T-cell (primary cell): Measurements from ENCODE around the gene RIN3. TPM values are rescaled to one million over a fixed set of nuclear protein-coding genes. Genes with fewer than 3 reads are reported as not detected.
"Not testable (repeated sequence)": the region's sequence is repeated elsewhere in the genome, so short reads cannot be mapped to it uniquely, and the experiment has no call there.

Source experiments
- ATAC-seq, 4 experiments: fragments of 200-7000 bp in 3 of 4; fragments of 150-1000 bp in 1 of 4; cut with Tn5 transposase; replicated peaks in 1 of 4; 1 replicate in 3 of 4; 2 replicates in 1 of 4; pipeline ENCODE4 v1.10.0; 2021; ENCODE audit warnings: moderate library complexity in 3 of 4, mild to moderate bottlenecking in 2 of 4, moderate number of reproducible peaks in 1 of 4
- CTCF ChIA-PET, 2 donors: fragments of 300-600 bp; sonication (Branson Sonifier 250); formaldehyde crosslinking; loops; one replicate each; lab custom pipeline; 2022; ENCODE audit warnings: antibody characterized with exemption in 2 of 2; lab: Charles Lee
- POLR2A ChIA-PET, 2 donors: fragments of 300-600 bp; sonication (Branson Sonifier 250); formaldehyde crosslinking; loops; one replicate each; lab custom pipeline; 2022; ENCODE audit warnings: antibody characterized with exemption in 2 of 2; lab: Charles Lee
- DNase-seq, 35 experiments: peaks; one replicate each; pipeline versions ENCODE4 v3.0.0 to v3.0.0-alpha.2; 2013 to 2023
- H3K27ac ChIP-seq: one replicate; pipeline ENCODE4 v1.5.1; 2013; ENCODE audit warnings: low read length
- H3K27me3 ChIP-seq, 2 experiments: replicated peaks in 1 of 2; 1 replicate in 1 of 2; 2 replicates in 1 of 2; pipeline versions ENCODE4 v1.6.1 to v1.7.0; 2013; ENCODE audit warnings: low read length in 1 of 2, mixed read lengths in 1 of 2; ENCODE audit not compliant: control insufficient read depth in 2 of 2, insufficient read depth in 2 of 2; ENCODE audit errors: extremely low read depth in 1 of 2
- H3K36me3 ChIP-seq, 2 donors: 1 replicate in 1 of 2; 2 replicates in 1 of 2; pipeline versions ENCODE4 v1.6.1 to v1.7.0; 2013; ENCODE audit warnings: low read length in 1 of 2; ENCODE audit not compliant: control insufficient read depth in 2 of 2, insufficient read depth in 1 of 2; ENCODE audit errors: extremely low read depth in 1 of 2
- H3K4me1 ChIP-seq, 2 experiments: 1 replicate in 1 of 2; 2 replicates in 1 of 2; pipeline versions ENCODE4 v1.6.1 to v1.7.0; 2013; ENCODE audit warnings: low read length in 2 of 2, mixed read lengths in 1 of 2; ENCODE audit not compliant: insufficient read depth in 2 of 2, control insufficient read depth in 1 of 2; ENCODE audit errors: extremely low read depth in 1 of 2
- H3K4me3 ChIP-seq, 2 donors: 1 replicate in 1 of 2; 2 replicates in 1 of 2; pipeline versions ENCODE4 v1.5.1 to v1.7.0; 2013; ENCODE audit warnings: mild to moderate bottlenecking in 2 of 2, low read length in 1 of 2, moderate library complexity in 1 of 2; ENCODE audit not compliant: control insufficient read depth in 1 of 2; ENCODE audit errors: extremely low read depth in 1 of 2
- H3K9me3 ChIP-seq: 2 replicates; pipeline ENCODE4 v1.7.0; 2013
- H3K27ac Mint-ChIP-seq, 2 donors: one replicate each; pipeline ENCODE4 v1.8.0; 2020 to 2021; ENCODE audit warnings: mild to moderate bottlenecking in 2 of 2, mixed read lengths in 2 of 2
- H3K27me3 Mint-ChIP-seq, 2 donors: one replicate each; pipeline ENCODE4 v1.8.0; 2021 to 2022; ENCODE audit warnings: mixed read lengths in 2 of 2
- H3K36me3 Mint-ChIP-seq: one replicate; pipeline ENCODE4 v1.8.0; 2021; ENCODE audit warnings: mixed read lengths
- H3K4me1 Mint-ChIP-seq, 3 donors: one replicate each; pipeline ENCODE4 v1.8.0; 2020 to 2022; ENCODE audit warnings: mixed read lengths in 3 of 3, mild to moderate bottlenecking in 1 of 3
- H3K4me3 Mint-ChIP-seq, 3 donors: one replicate each; pipeline ENCODE4 v1.8.0; 2020 to 2022; ENCODE audit warnings: mild to moderate bottlenecking in 3 of 3, mixed read lengths in 3 of 3, moderate library complexity in 3 of 3
- H3K9me3 Mint-ChIP-seq, 3 donors: one replicate each; pipeline ENCODE4 v1.8.0; 2020 to 2022; ENCODE audit warnings: mixed read lengths in 3 of 3
- whole genome bisulfite sequencing: methylation state at CpG from one replicate; pipeline ENCODE4 v1.1.5; 2013; ENCODE audit warnings: missing lambda C conversion rate; ENCODE audit not compliant: insufficient coverage; 5-methylcytosine and 5-hydroxymethylcytosine counted together
- total RNA-seq, 35 experiments: library from RNA in 6 of 35; stranded (reverse) in 6 of 35; fragments of 120-200 nt in 1 of 35; gene quantifications; one replicate each; pipeline versions ENCODE4 v1.2.1 to v1.2.4 and lab custom pipeline; 2013 to 2026

Gene RIN3
- total RNA-seq, 5 donors from 2014 or later (not counting 1 experiment from before 2014, with no cell fraction given): 89.9 to 107 (median 97.0) TPM

GRCh38 chr14:92712654-92713051 is 199.1 kb downstream of the RIN3 start:
- Mint-ChIP-seq H3K4me3 (no peak overlapping the region), H3K9me3 (no peaks in the 10 kb centered on the region), H3K27ac (no peak overlapping the region), H3K4me1 (peaks cover 0 to 3% (median 3%) of the 10 kb centered on the region in 3 donors), H3K27me3 (no peaks in the 10 kb centered on the region), H3K36me3 (peaks cover 13% of the 10 kb centered on the region)
- Histone ChIP-seq H3K4me1 (no peaks in the 10 kb centered on the region), H3K36me3 (peaks cover 0 to 2% of the 10 kb centered on the region in 2 donors), H3K9me3 (no peaks in the 10 kb centered on the region), H3K4me3 (no peak overlapping the region), H3K27ac (no peak overlapping the region), H3K27me3 (peaks cover 0 to 3% of the 10 kb centered on the region in 2 experiments)
- ChIA-PET POLR2A (no interaction called here), CTCF (no interaction called here)
- DNase-seq (no peak), ATAC-seq (no peak)
- WGBS: 98% methylated on average over 8 of the region's 8 CpGs

GRCh38 chr14:92714739-92715307 is 201.2 kb downstream of the RIN3 start:
- POLR2A ChIA-PET, H3K9me3 Mint-ChIP-seq, H3K27me3 ChIP-seq, H3K4me3 ChIP-seq, H3K4me1 ChIP-seq, H3K27ac ChIP-seq, H3K27me3 Mint-ChIP-seq, H3K9me3 ChIP-seq, H3K36me3 ChIP-seq, H3K4me3 Mint-ChIP-seq, H3K4me1 Mint-ChIP-seq, H3K27ac Mint-ChIP-seq: not testable (repeated sequence)
- peaks cover 10% of the 10 kb centered on the region for H3K36me3 Mint-ChIP-seq
- peak; percentile 47 to 84 (median 72) for DNase-seq
- no CpG with 5 or more reads among the region's 7 CpGs for WGBS
- peak; percentile 61 to 85 (median 78) for ATAC-seq
- CTCF ChIA-PET: interaction anchor here (0.6 to 1.5 kb wide), 7 partner anchors 11 to 1393 kb away, joined by 3 to 9 read pairs (median 4); no protein-coding TSS in a partner anchor

- CTCF ChIA-PET: no interaction called here
- ATAC-seq: no peak
- Mint-ChIP-seq H3K4me1 (peaks cover 0 to 7% (median 5%) of the 10 kb centered on the region in 3 donors), H3K4me3 (no peak overlapping the region), H3K27ac (no peak overlapping the region), H3K27me3 (no peaks in the 10 kb centered on the region), H3K9me3 (no peaks in the 10 kb centered on the region), H3K36me3 (peaks cover 6% of the 10 kb centered on the region)
- 94% methylated on average over 7 of the region's 10 CpGs for WGBS
- H3K4me1 ChIP-seq: no peaks in the 10 kb centered on the region
- no peak overlapping the region for H3K4me3 ChIP-seq
- POLR2A ChIA-PET: no interaction called here
- H3K36me3 ChIP-seq: peaks cover 0 to 2% of the 10 kb centered on the region in 2 donors
- peaks cover 0 to 3% of the 10 kb centered on the region in 2 experiments for H3K27me3 ChIP-seq
- DNase-seq: no peak
- H3K9me3 ChIP-seq: no peaks in the 10 kb centered on the region
- no peak overlapping the region for H3K27ac ChIP-seq
Observed at GRCh38 chr14:92716131-92716530, 202.6 kb downstream of the RIN3 start.

GRCh38 chr14:92717571-92718042 is 204.0 kb downstream of the RIN3 start:
- peaks cover 0 to 3% of the 10 kb centered on the region in 2 experiments for H3K27me3 ChIP-seq
- CTCF ChIA-PET: interaction anchor here (0.6 to 1.8 kb wide), 2 partner anchors 22 to 66 kb away, joined by 6 to 7 read pairs; no protein-coding TSS in a partner anchor
- no peak overlapping the region for H3K4me3 Mint-ChIP-seq
- peaks cover 0 to 7% (median 5%) of the 10 kb centered on the region in 3 donors for H3K4me1 Mint-ChIP-seq
- WGBS: 45% methylated on average over 10 of the region's 11 CpGs
- no peak overlapping the region for H3K27ac ChIP-seq
- no peaks in the 10 kb centered on the region for H3K4me1 ChIP-seq
- POLR2A ChIA-PET: interaction anchor here in 1 of 2 donors (0.6 kb wide), 1 partner anchor 29 kb away, joined by 4 read pairs; no protein-coding TSS in a partner anchor
- DNase-seq (peak in 7 of 35 experiments; percentile 4 to 30 (median 15)), ATAC-seq (peak in 2 of 4 experiments; percentile 29 to 40)
- H3K36me3 Mint-ChIP-seq: peaks cover 2% of the 10 kb centered on the region
- peak overlapping the region in 1 of 2 donors; percentile 31 for H3K27ac Mint-ChIP-seq
- H3K9me3 ChIP-seq: no peaks in the 10 kb centered on the region
- peaks cover 0 to 2% of the 10 kb centered on the region in 2 donors for H3K36me3 ChIP-seq
- no peaks in the 10 kb centered on the region for H3K27me3 Mint-ChIP-seq
- no peak overlapping the region for H3K4me3 ChIP-seq
- no peaks in the 10 kb centered on the region for H3K9me3 Mint-ChIP-seq

GRCh38 chr14:92718664-92719063 is 205.1 kb downstream of the RIN3 start:
- no peaks in the 10 kb centered on the region for H3K4me1 ChIP-seq
- WGBS: 97% methylated on average over 6 of the region's 8 CpGs
- H3K4me3 ChIP-seq: no peak overlapping the region
- peaks cover 0 to 2% of the 10 kb centered on the region in 2 donors for H3K36me3 ChIP-seq
- Mint-ChIP-seq H3K4me3 (no peak overlapping the region), H3K36me3 (peaks cover 6% of the 10 kb centered on the region), H3K9me3 (no peaks in the 10 kb centered on the region), H3K27ac (no peak overlapping the region), H3K27me3 (no peaks in the 10 kb centered on the region), H3K4me1 (peaks cover 0 to 7% (median 5%) of the 10 kb centered on the region in 3 donors)
- no peak for DNase-seq
- peaks cover 0 to 3% of the 10 kb centered on the region in 2 experiments for H3K27me3 ChIP-seq
- H3K9me3 ChIP-seq: no peaks in the 10 kb centered on the region
- CTCF ChIA-PET: interaction anchor here in 1 of 2 donors (1.8 kb wide), 1 partner anchor 65 kb away, joined by 7 read pairs; no protein-coding TSS in a partner anchor
- POLR2A ChIA-PET: interaction anchor here in 1 of 2 donors (0.7 kb wide), 1 partner anchor 66 kb away, joined by 4 read pairs; no protein-coding TSS in a partner anchor
- ATAC-seq: no peak
- H3K27ac ChIP-seq: no peak overlapping the region

GRCh38 chr14:92719421-92719820 is 205.8 kb downstream of the RIN3 start:
- Histone ChIP-seq H3K27me3 (peaks cover 0 to 3% of the 10 kb centered on the region in 2 experiments), H3K9me3 (no peaks in the 10 kb centered on the region), H3K36me3 (peaks cover 0 to 2% of the 10 kb centered on the region in 2 donors), H3K4me3 (no peak overlapping the region), H3K27ac (no peak overlapping the region), H3K4me1 (no peaks in the 10 kb centered on the region)
- ChIA-PET CTCF (no interaction called here), POLR2A (interaction anchor here in 1 of 2 donors (0.7 kb wide), 1 partner anchor 65 kb away, joined by 4 read pairs; no protein-coding TSS in a partner anchor)
- no peak for DNase-seq
- whole genome bisulfite sequencing: 100% methylated on average over 1 of the region's 2 CpGs
- no peak for ATAC-seq
- Mint-ChIP-seq H3K27me3 (no peaks in the 10 kb centered on the region), H3K4me3 (no peak overlapping the region), H3K27ac (no peak overlapping the region), H3K36me3 (peaks cover 10% of the 10 kb centered on the region), H3K4me1 (peaks cover 0 to 7% (median 5%) of the 10 kb centered on the region in 3 donors), H3K9me3 (no peaks in the 10 kb centered on the region)
